Common myeloid progenitor, CD34-positive (primary cell): ENCODE measurements around the gene RBBP8NL.

Experiments used
- CTCF ChIA-PET: fragments of 350-600 bp; sonication (Branson Sonifier 250); formaldehyde crosslinking; loops from one replicate; lab custom pipeline; 2021; ENCODE audit warnings: antibody characterized with exemption; lab: Charles Lee
- POLR2A ChIA-PET: fragments of 350-600 bp; sonication (Branson Sonifier 250); formaldehyde crosslinking; loops from one replicate; lab custom pipeline; 2021; ENCODE audit warnings: antibody characterized with exemption; lab: Charles Lee
- DNase-seq, 3 donors: peaks; one replicate each; pipeline versions ENCODE4 v3.0.0 to v3.0.0-alpha.2; 2013
- H3K27ac ChIP-seq, 2 experiments: 1 replicate in 1 of 2; 2 replicates in 1 of 2; pipeline ENCODE4 v1.7.0; 2013; ENCODE audit warnings: inconsistent platforms in 2 of 2, low read length in 2 of 2, mild to moderate bottlenecking in 2 of 2, low read depth in 1 of 2, moderate library complexity in 1 of 2; ENCODE audit not compliant: severe bottlenecking in 2 of 2, insufficient read depth in 1 of 2, poor library complexity in 1 of 2
- H3K27me3 ChIP-seq, 5 experiments: replicated peaks in 2 of 5; 1 replicate in 3 of 5; 2 replicates in 2 of 5; pipeline versions ENCODE4 v1.6.1 to v1.7.0; 2013; ENCODE audit warnings: low read length in 4 of 5, mild to moderate bottlenecking in 2 of 5, moderate library complexity in 2 of 5, inconsistent platforms in 1 of 5; ENCODE audit not compliant: insufficient read depth in 5 of 5, control insufficient read depth in 4 of 5
- H3K36me3 ChIP-seq, 4 experiments: 1 replicate in 2 of 4; 2 replicates in 2 of 4; pipeline versions ENCODE4 v1.6.1 to v1.7.0; 2013; ENCODE audit warnings: low read length in 3 of 4, control low read depth in 1 of 4, mild to moderate bottlenecking in 1 of 4; ENCODE audit not compliant: control insufficient read depth in 4 of 4, insufficient read depth in 4 of 4
- H3K4me1 ChIP-seq, 4 experiments: 1 replicate in 3 of 4; 2 replicates in 1 of 4; pipeline versions ENCODE4 v1.6.1 to v1.7.1; 2013; ENCODE audit warnings: low read length in 3 of 4, mild to moderate bottlenecking in 3 of 4, control low read depth in 1 of 4, inconsistent platforms in 1 of 4, moderate library complexity in 1 of 4; ENCODE audit not compliant: control insufficient read depth in 4 of 4, insufficient read depth in 4 of 4; ENCODE audit errors: control extremely low read depth in 1 of 4
- H3K4me3 ChIP-seq, 7 experiments: 1 replicate in 4 of 7; 2 replicates in 3 of 7; pipeline versions ENCODE4 v1.5.1 to v1.7.0; 2013; ENCODE audit warnings: mild to moderate bottlenecking in 7 of 7, low read length in 6 of 7, moderate library complexity in 6 of 7, inconsistent platforms in 2 of 7, low read depth in 2 of 7, control low read depth in 1 of 7; ENCODE audit not compliant: insufficient read depth in 4 of 7, control insufficient read depth in 1 of 7; ENCODE audit errors: extremely low read depth in 1 of 7
- H3K9me3 ChIP-seq, 5 experiments: 1 replicate in 4 of 5; 2 replicates in 1 of 5; pipeline versions ENCODE4 v1.6.1 to v1.7.1; 2013; ENCODE audit warnings: low read length in 4 of 5, mild to moderate bottlenecking in 2 of 5, inconsistent platforms in 1 of 5, low read depth in 1 of 5, moderate library complexity in 1 of 5; ENCODE audit not compliant: control insufficient read depth in 4 of 5, insufficient read depth in 2 of 5; ENCODE audit errors: control extremely low read depth in 1 of 5
- WGBS: methylation state at CpG from one replicate; pipeline ENCODE4 v1.1.5; 2013; ENCODE audit not compliant: insufficient coverage; 5-methylcytosine and 5-hydroxymethylcytosine counted together

RBBP8NL gene

GRCh38 chr20:62444286-62444685, 16.9 kb upstream of the RBBP8NL start:
- no peak overlapping the region for H3K27ac ChIP-seq
- H3K4me1 ChIP-seq: no peaks in the 10 kb centered on the region
- peaks cover 0 to 7% (median 5%) of the 10 kb centered on the region in 5 experiments for H3K27me3 ChIP-seq
- CTCF ChIA-PET: no interaction called here
- H3K9me3 ChIP-seq: no peaks in the 10 kb centered on the region
- POLR2A ChIA-PET: no interaction called here
- H3K36me3 ChIP-seq: no peaks in the 10 kb centered on the region
- WGBS: 94% methylated on average over 6 of the region's 6 CpGs
- no peak overlapping the region for H3K4me3 ChIP-seq
- no peak for DNase-seq

DNA sequence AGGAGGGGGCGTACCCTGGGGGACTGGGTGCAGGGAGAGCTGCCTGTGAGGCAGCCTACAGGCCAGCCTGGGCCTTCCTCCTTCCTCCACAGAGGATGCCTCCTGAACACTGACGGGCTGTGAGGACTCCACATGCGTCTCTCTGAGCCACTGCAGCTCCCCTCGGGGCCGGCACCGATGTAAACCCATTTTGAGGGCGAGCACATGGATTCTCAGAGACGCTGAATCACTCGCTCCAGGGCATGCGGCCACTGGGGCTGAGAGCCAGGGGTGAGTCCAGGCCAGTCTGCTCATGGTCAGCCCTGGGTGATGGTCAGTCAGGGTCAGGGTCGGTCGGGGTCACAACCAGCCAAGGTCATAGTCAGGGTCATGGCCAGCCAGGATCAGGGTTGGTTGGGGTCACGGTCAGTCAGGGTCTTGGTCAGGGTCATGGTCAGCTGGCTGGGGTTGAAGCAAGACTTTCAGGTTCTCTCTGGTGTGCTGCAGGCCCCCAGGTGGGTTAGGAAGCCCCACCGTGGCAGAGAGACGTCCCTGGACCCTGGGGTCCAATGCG, 14.7 kb upstream of the RBBP8NL start:
- no peaks in the 10 kb centered on the region for H3K4me1 ChIP-seq
- DNase-seq: no peak
- ChIA-PET POLR2A (interaction anchor here (0.6 kb wide), 1 partner anchor 18 kb away, joined by 5 read pairs; no protein-coding TSS in a partner anchor), CTCF (no interaction called here)
- peaks cover 0 to 4% (median 0%) of the 10 kb centered on the region in 5 experiments for H3K27me3 ChIP-seq
- no peaks in the 10 kb centered on the region for H3K9me3 ChIP-seq
- no peak overlapping the region for H3K4me3 ChIP-seq
- WGBS: 86% methylated on average over 13 of the region's 16 CpGs
- H3K36me3 ChIP-seq: no peaks in the 10 kb centered on the region
- H3K27ac ChIP-seq: no peak overlapping the region

DNA sequence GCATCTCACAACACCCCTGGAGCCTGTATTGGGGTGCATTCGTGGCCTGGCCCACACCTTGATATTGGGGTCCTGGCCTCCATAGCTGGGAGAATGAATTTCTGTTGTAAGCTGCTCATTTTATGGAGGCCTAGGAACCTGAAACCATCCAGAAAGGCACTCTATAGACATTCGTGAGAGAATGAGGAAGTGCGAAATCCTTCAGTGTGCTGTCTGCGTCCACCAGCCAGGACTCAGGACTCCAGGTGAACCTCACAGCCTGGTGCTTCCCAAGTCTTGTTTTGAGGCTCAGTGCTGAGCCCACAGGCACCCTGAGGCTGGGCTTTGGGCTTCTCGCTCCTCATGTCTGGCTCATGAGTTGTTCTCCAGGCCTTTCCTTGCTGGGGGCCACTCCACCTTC, 11.9 kb upstream of the RBBP8NL start:
- Histone ChIP-seq H3K36me3 (no peaks in the 10 kb centered on the region), H3K9me3 (no peaks in the 10 kb centered on the region), H3K4me3 (no peak overlapping the region), H3K4me1 (no peaks in the 10 kb centered on the region), H3K27me3 (peaks cover 0 to 23% (median 10%) of the 10 kb centered on the region in 5 experiments), H3K27ac (no peak overlapping the region)
- ChIA-PET CTCF (no interaction called here), POLR2A (no interaction called here)
- WGBS: 72% methylated on average over 5 of the region's 5 CpGs
- DNase-seq: peak in 2 of 3 donors; percentile 15 to 21

DNA sequence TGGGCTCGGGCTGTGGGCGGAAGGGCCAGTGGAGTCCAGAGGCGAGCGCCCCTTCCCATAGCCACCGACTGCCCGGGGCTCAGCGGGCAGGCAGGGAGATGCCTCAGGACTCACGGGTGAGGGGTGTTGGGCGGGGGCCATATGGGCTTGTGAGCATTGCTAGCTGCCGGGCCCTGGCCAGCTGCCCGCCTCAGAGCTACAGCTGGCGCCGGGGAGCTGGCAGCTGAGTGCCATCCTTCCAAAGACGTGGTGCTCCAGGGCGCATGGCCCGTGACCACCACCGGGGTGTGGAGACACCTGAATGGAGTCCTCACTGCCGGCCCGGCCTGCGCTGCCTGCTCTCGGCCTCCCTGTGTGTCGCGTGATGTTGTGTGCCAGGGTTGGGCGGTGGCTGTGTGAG, 10.6 kb upstream of the RBBP8NL start:
- Histone ChIP-seq H3K27ac (no peak overlapping the region), H3K9me3 (no peaks in the 10 kb centered on the region), H3K4me1 (no peaks in the 10 kb centered on the region), H3K27me3 (peaks cover 0 to 36% (median 15%) of the 10 kb centered on the region in 5 experiments), H3K4me3 (no peak overlapping the region), H3K36me3 (no peaks in the 10 kb centered on the region)
- ChIA-PET POLR2A (no interaction called here), CTCF (no interaction called here)
- WGBS: 91% methylated on average over 24 of the region's 24 CpGs
- no peak for DNase-seq

- Histone ChIP-seq H3K4me1 (no peaks in the 10 kb centered on the region), H3K9me3 (no peaks in the 10 kb centered on the region), H3K36me3 (no peaks in the 10 kb centered on the region), H3K4me3 (no peak overlapping the region), H3K27ac (no peak overlapping the region), H3K27me3 (peaks cover 0 to 41% (median 15%) of the 10 kb centered on the region in 5 experiments)
- CTCF ChIA-PET: no interaction called here
- POLR2A ChIA-PET: no interaction called here
- WGBS: 93% methylated on average over 6 of the region's 12 CpGs
- DNase-seq: no peak
Measured at GRCh38 chr20:62437496-62437895, 10.2 kb upstream of the RBBP8NL start.

- Histone ChIP-seq H3K4me3 (no peak overlapping the region), H3K27me3 (peaks cover 0 to 43% (median 15%) of the 10 kb centered on the region in 5 experiments), H3K36me3 (no peaks in the 10 kb centered on the region), H3K9me3 (no peaks in the 10 kb centered on the region), H3K27ac (no peak overlapping the region), H3K4me1 (no peaks in the 10 kb centered on the region)
- ChIA-PET POLR2A (no interaction called here), CTCF (no interaction called here)
- 96% methylated on average over 3 of the region's 3 CpGs for WGBS
- no peak for DNase-seq
Measured at GRCh38 chr20:62436692-62437091, 9.4 kb upstream of the RBBP8NL start.

- Histone ChIP-seq H3K4me3 (no peak overlapping the region), H3K27ac (no peak overlapping the region), H3K36me3 (no peaks in the 10 kb centered on the region), H3K27me3 (peaks cover 0 to 43% (median 16%) of the 10 kb centered on the region in 5 experiments), H3K4me1 (no peaks in the 10 kb centered on the region), H3K9me3 (no peaks in the 10 kb centered on the region)
- 31% methylated on average over 26 of the region's 32 CpGs for WGBS
- ChIA-PET POLR2A (no interaction called here), CTCF (no interaction called here)
- DNase-seq: no peak
Measured at GRCh38 chr20:62433658-62434497, 6.5 kb upstream of the RBBP8NL start.
